Activated CD8-positive, alpha-beta memory T cell treated with anti-CD3 and anti-CD28 coated beads for 4 hours (primary cell): ENCODE results near the gene DYNC1I2.
"Not testable (repeated sequence)": the region's sequence is repeated elsewhere in the genome, so short reads cannot be mapped to it uniquely, and the experiment has no call there.

Source experiments
- DNase-seq, 2 donors: peaks; one replicate each; pipeline ENCODE4 v3.0.0-alpha.2; 2020; ENCODE audit warnings: low read depth in 2 of 2

The DYNC1I2 gene

GRCh38 chr2:171712051-171712450, 24.8 kb downstream of the DYNC1I2 start:
- DNase-seq, result no peak

- DNase-seq, result no peak
Observed at GRCh38 chr2:171718720-171719119, 31.5 kb downstream of the DYNC1I2 start.

GRCh38 chr2:171719660-171720059, 32.4 kb downstream of the DYNC1I2 start:
- DNase-seq, result no peak

GRCh38 chr2:171723716-171724683, 36.7 kb downstream of the DYNC1I2 start:
- DNase-seq, result no peak

- no peak for DNase-seq
Observed at GRCh38 chr2:171726847-171727450, 39.7 kb downstream of the DYNC1I2 start.

- no peak for DNase-seq
Observed at GRCh38 chr2:171728989-171729951, 42.0 kb downstream of the DYNC1I2 start.

GRCh38 chr2:171729952-171730317, 42.7 kb downstream of the DYNC1I2 start:
- no peak for DNase-seq

- no peak for DNase-seq
Observed at GRCh38 chr2:171735991-171736710, 48.9 kb downstream of the DYNC1I2 start.

- no peak for DNase-seq
Observed at GRCh38 chr2:171741189-171741588, 53.9 kb downstream of the DYNC1I2 start.

- DNase-seq, result no peak
Observed at GRCh38 chr2:171742760-171743159, 55.5 kb downstream of the DYNC1I2 start.

GRCh38 chr2:171745141-171745540, 57.9 kb downstream of the DYNC1I2 start:
- DNase-seq, result no peak

GRCh38 chr2:171745806-171746205, 58.5 kb downstream of the DYNC1I2 start:
- DNase-seq, result no peak

- no peak for DNase-seq
Observed at GRCh38 chr2:171747371-171747770, 60.1 kb downstream of the DYNC1I2 start.

- DNase-seq, result no peak
Observed at GRCh38 chr2:171754254-171754939, 67.1 kb downstream of the DYNC1I2 start.

- DNase-seq, result not testable (repeated sequence)
Observed at GRCh38 chr2:171758762-171759161, 71.5 kb downstream of the DYNC1I2 start.

GRCh38 chr2:171761176-171761575, 73.9 kb downstream of the DYNC1I2 start:
- not testable (repeated sequence) for DNase-seq

GRCh38 chr2:171762879-171763573, 75.8 kb downstream of the DYNC1I2 start:
- DNase-seq, result no peak

- no peak for DNase-seq
Observed at GRCh38 chr2:171763602-171764001, 76.3 kb downstream of the DYNC1I2 start.

GRCh38 chr2:171771463-171771862, 84.2 kb downstream of the DYNC1I2 start:
- DNase-seq, result no peak

- no peak for DNase-seq
Observed at GRCh38 chr2:171772373-171772772, 85.1 kb downstream of the DYNC1I2 start.
